CD14-positive monocyte (primary cell): Measurements from ENCODE around the gene CLDND1. TPM values are rescaled to one million over a fixed set of nuclear protein-coding genes. Genes with fewer than 3 reads are reported as not detected.
A peak's percentile ranks its signal among the peaks of the same experiment; 100 is the strongest.

ENCODE experiments used
- DNase-seq, 3 donors: peaks; one replicate each; pipeline ENCODE4 v3.0.0-alpha.2; 2011 to 2022
- H2AFZ ChIP-seq: 2 replicates; pipeline ENCODE4 v1.6.0; 2012; ENCODE audit warnings: mild to moderate bottlenecking, low read depth, low read length, inconsistent platforms; ENCODE audit not compliant: insufficient read depth, poor library complexity, severe bottlenecking
- H3K27ac ChIP-seq, 2 donors: 1 replicate in 1 of 2; 2 replicates in 1 of 2; pipeline ENCODE4 v1.5.1; 2012 to 2013; ENCODE audit warnings: low read length in 2 of 2, control low read depth in 1 of 2, inconsistent platforms in 1 of 2, low read depth in 1 of 2, mild to moderate bottlenecking in 1 of 2
- H3K27me3 ChIP-seq, 2 donors: one replicate each; pipeline versions ENCODE4 v1.6.0 to v1.6.1; 2011 to 2013; ENCODE audit warnings: low read length in 2 of 2; ENCODE audit not compliant: control insufficient read depth in 2 of 2, insufficient read depth in 2 of 2
- H3K36me3 ChIP-seq, 2 donors: replicated peaks in 1 of 2; 1 replicate in 1 of 2; 2 replicates in 1 of 2; pipeline versions ENCODE4 v1.5.1 to v1.6.1; 2012 to 2013; ENCODE audit warnings: low read length in 2 of 2, control low read depth in 1 of 2, inconsistent platforms in 1 of 2, mild to moderate bottlenecking in 1 of 2; ENCODE audit not compliant: insufficient read depth in 2 of 2, control insufficient read depth in 1 of 2
- H3K4me1 ChIP-seq, 2 donors: 1 replicate in 1 of 2; 2 replicates in 1 of 2; pipeline versions ENCODE4 v1.5.1 to v1.6.1; 2012 to 2013; ENCODE audit warnings: low read length in 2 of 2, control low read depth in 1 of 2, inconsistent platforms in 1 of 2, mild to moderate bottlenecking in 1 of 2, moderate library complexity in 1 of 2; ENCODE audit not compliant: insufficient read depth in 2 of 2, control insufficient read depth in 1 of 2
- H3K4me2 ChIP-seq: replicated peaks from 2 replicates; pipeline ENCODE3; 2012; ENCODE audit warnings: low read length, moderate library complexity, mild to moderate bottlenecking; ENCODE audit not compliant: poor library complexity, severe bottlenecking; ENCODE audit errors: extremely low read depth
- H3K4me3 ChIP-seq, 3 experiments: fragments of 200-600 bp in 1 of 3; sonication (generic) in 1 of 3; replicated peaks in 1 of 3; 1 replicate in 2 of 3; 2 replicates in 1 of 3; pipeline ENCODE4 v1.5.1; 2011 to 2013; ENCODE audit warnings: low read length in 3 of 3, mild to moderate bottlenecking in 3 of 3, control low read depth in 2 of 3, low read depth in 2 of 3, inconsistent platforms in 1 of 3, moderate library complexity in 1 of 3
- H3K79me2 ChIP-seq: 2 replicates; pipeline ENCODE4 v1.6.0; 2012; ENCODE audit warnings: mild to moderate bottlenecking, control low read depth, inconsistent platforms, low read length, moderate library complexity; ENCODE audit not compliant: insufficient read depth
- H3K9ac ChIP-seq: 2 replicates; pipeline ENCODE4 v1.6.0; 2017; ENCODE audit warnings: low read length, mild to moderate bottlenecking; ENCODE audit not compliant: insufficient read depth, poor library complexity, severe bottlenecking
- H3K9me3 ChIP-seq, 2 donors: replicated peaks in 1 of 2; 1 replicate in 1 of 2; 2 replicates in 1 of 2; pipeline versions ENCODE4 v1.5.1 to v1.6.1; 2012 to 2013; ENCODE audit warnings: low read length in 2 of 2, control low read depth in 1 of 2; ENCODE audit not compliant: control insufficient read depth in 1 of 2, insufficient read depth in 1 of 2
- H4K20me1 ChIP-seq: 2 replicates; pipeline ENCODE4 v1.6.0; 2012; ENCODE audit warnings: mild to moderate bottlenecking, low read length, control low read depth, moderate library complexity; ENCODE audit not compliant: insufficient read depth
- H3K27ac Mint-ChIP-seq, 7 donors: one replicate each; pipeline ENCODE4 v1.8.0; 2020; ENCODE audit warnings: mild to moderate bottlenecking in 7 of 7, mixed read lengths in 7 of 7, moderate library complexity in 6 of 7, inconsistent platforms in 2 of 7
- H3K27me3 Mint-ChIP-seq, 3 donors: one replicate each; pipeline ENCODE4 v1.8.0; 2021 to 2022; ENCODE audit warnings: low read depth in 3 of 3, mild to moderate bottlenecking in 3 of 3, mixed read lengths in 3 of 3, moderate library complexity in 3 of 3, inconsistent platforms in 1 of 3
- H3K36me3 Mint-ChIP-seq, 2 donors: one replicate each; pipeline ENCODE4 v1.8.0; 2020; ENCODE audit warnings: mixed read lengths in 2 of 2, inconsistent platforms in 1 of 2, mild to moderate bottlenecking in 1 of 2
- H3K4me1 Mint-ChIP-seq: one replicate; pipeline ENCODE4 v1.8.0; 2020; ENCODE audit warnings: mild to moderate bottlenecking, mixed read lengths
- H3K4me3 Mint-ChIP-seq, 2 donors: one replicate each; pipeline ENCODE4 v1.8.0; 2020; ENCODE audit warnings: mild to moderate bottlenecking in 2 of 2, mixed read lengths in 2 of 2, moderate library complexity in 1 of 2
- H3K9me3 Mint-ChIP-seq, 7 donors: one replicate each; pipeline ENCODE4 v1.8.0; 2020 to 2022; ENCODE audit warnings: mixed read lengths in 7 of 7, mild to moderate bottlenecking in 6 of 7, moderate library complexity in 6 of 7, inconsistent platforms in 2 of 7
- WGBS: methylation state at CpG from one replicate; pipeline ENCODE4 v1.1.5; 2013; ENCODE audit warnings: missing lambda C conversion rate; ENCODE audit not compliant: insufficient coverage; 5-methylcytosine and 5-hydroxymethylcytosine counted together
- intact Hi-C, 2 donors: fragments of 100-400 bp; cut with micrococcal nuclease; formaldehyde crosslinking; loops; one replicate each; pipeline versions ENCODE4 v1.15.0 to v1.15.1; 2023
- polyA plus RNA-seq, 3 donors: library from polyadenylated mRNA; depleted of rRNA in 1 of 3; unstranded in 2 of 3; stranded (reverse) in 1 of 3; fragments of 300-500 nt in 2 of 3; fragments of >200 nt in 1 of 3; fragmentation: Illumina TruSeq in 2 of 3; gene quantifications; 1 replicate in 2 of 3; 2 replicates in 1 of 3; pipeline ENCODE4 v1.2.3, GENCODE V29; 2012 to 2021
- TF ChIP-seq, protein P1 (sequence below): fragments of 200-600 bp; IDR thresholded peaks from one replicate; pipeline ENCODE4 v1.8.0; 2022; ENCODE audit warnings: antibody characterized with exemption, mild to moderate bottlenecking

CLDND1 gene
- polyA plus RNA-seq, 3 donors: 65.3 to 91.8 (median 76.0) TPM

DNA sequence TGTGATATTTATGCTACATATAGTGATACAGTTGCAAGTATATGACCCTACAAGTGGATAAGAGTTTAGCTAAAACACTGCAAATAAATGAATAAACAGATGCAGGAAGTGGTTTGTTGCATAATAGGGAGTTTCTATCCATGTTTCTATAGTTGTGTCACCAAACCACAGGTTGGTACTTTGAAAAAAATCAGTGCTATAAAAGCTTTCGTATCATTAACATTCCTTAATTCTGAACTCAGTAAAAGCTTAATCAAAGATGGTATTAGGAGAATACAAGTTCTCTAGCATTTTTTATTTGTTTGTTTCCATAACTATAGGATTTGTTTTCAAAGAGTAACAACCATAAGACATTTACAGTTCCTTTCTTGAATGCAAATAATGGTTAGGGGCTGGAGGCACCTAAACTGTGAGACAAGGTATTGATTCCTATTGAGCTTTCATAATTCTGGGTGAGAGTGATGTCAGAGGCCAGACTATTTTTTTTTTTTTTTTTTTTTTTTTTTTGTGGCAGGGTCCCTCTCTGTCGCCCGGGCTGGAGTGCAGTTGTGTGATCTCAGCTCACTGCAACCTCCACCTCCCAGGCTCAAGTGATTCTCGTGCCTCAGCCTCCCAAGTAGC is 41.1 kb upstream of the CLDND1 start:
- peak overlapping the region; percentile 35 to 76 for H3K27ac ChIP-seq
- TF ChIP-seq, protein P1, sequence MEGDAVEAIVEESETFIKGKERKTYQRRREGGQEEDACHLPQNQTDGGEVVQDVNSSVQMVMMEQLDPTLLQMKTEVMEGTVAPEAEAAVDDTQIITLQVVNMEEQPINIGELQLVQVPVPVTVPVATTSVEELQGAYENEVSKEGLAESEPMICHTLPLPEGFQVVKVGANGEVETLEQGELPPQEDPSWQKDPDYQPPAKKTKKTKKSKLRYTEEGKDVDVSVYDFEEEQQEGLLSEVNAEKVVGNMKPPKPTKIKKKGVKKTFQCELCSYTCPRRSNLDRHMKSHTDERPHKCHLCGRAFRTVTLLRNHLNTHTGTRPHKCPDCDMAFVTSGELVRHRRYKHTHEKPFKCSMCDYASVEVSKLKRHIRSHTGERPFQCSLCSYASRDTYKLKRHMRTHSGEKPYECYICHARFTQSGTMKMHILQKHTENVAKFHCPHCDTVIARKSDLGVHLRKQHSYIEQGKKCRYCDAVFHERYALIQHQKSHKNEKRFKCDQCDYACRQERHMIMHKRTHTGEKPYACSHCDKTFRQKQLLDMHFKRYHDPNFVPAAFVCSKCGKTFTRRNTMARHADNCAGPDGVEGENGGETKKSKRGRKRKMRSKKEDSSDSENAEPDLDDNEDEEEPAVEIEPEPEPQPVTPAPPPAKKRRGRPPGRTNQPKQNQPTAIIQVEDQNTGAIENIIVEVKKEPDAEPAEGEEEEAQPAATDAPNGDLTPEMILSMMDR: no peak
- Mint-ChIP-seq H3K4me1 (peaks cover 53% of the 10 kb centered on the region), H3K4me3 (no peak overlapping the region), H3K36me3 (no peaks in the 10 kb centered on the region), H3K9me3 (peaks cover 0 to 5% (median 0%) of the 10 kb centered on the region in 7 donors), H3K27ac (peak overlapping the region; percentile 40 to 94 (median 85)), H3K27me3 (peaks cover 0 to 3% (median 0%) of the 10 kb centered on the region in 3 donors)
- H3K4me1 ChIP-seq: peaks cover 38 to 47% of the 10 kb centered on the region in 2 donors
- intact Hi-C loops: no loop called here
- no peaks in the 10 kb centered on the region for H3K36me3 ChIP-seq
- no peak overlapping the region for H3K9ac ChIP-seq
- H2AFZ ChIP-seq: no peak overlapping the region
- H3K27me3 ChIP-seq: no peaks in the 10 kb centered on the region
- peak overlapping the region in 1 of 3 experiments; percentile 25 for H3K4me3 ChIP-seq
- H3K4me2 ChIP-seq: peak overlapping the region; percentile 51
- no peaks in the 10 kb centered on the region for H3K9me3 ChIP-seq
- H4K20me1 ChIP-seq: no peaks in the 10 kb centered on the region
- H3K79me2 ChIP-seq: no peaks in the 10 kb centered on the region
- peak; percentile 49 to 84 (median 78) for DNase-seq
- WGBS: 100% methylated on average over 1 of the region's 4 CpGs

DNA sequence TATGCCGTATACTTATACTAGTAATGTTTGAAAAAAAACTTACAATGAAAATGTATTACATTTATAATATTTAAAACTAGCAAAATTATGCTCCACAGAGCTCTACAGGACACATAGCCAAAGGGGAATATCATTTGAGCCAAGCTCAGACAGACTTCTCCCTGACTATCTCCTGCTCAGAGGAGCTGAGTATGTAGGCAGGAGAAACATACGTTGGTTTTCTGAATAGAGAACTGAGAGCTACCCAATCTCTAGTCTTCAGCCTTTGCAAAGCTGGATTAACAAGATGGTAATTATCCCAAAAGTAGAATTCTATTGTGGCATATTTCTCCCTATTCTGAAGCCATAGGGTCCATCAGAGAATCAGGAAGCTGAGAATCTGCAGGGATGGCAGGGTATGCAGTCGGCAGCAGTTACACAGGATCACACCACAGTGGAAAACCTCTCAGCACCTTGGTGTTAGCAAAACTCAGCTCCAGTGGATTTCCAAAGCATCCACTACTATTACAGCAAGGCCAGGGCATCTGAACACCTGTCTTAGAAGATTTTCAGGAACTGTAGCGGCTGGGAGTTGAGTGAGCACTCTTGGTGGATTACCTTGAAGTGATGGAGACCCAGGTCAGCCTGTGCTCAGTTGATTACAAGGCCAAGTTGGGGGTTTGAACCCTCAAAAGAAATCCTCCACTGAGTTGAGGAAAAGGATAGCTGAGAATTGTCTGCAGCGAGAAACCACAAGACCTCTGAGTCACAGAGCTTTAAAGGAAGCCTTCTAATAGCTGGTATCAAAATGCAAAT is 39.2 kb upstream of the CLDND1 start:
- H3K27me3 Mint-ChIP-seq: peaks cover 0 to 3% (median 0%) of the 10 kb centered on the region in 3 donors
- peaks cover 55% of the 10 kb centered on the region for H3K4me1 Mint-ChIP-seq
- H3K4me3 Mint-ChIP-seq: no peak overlapping the region
- H3K36me3 Mint-ChIP-seq: no peaks in the 10 kb centered on the region
- Histone ChIP-seq H3K36me3 (no peaks in the 10 kb centered on the region), H3K4me1 (peaks cover 38% of the 10 kb centered on the region in 2 donors), H3K9me3 (no peaks in the 10 kb centered on the region), H3K27ac (peak overlapping the region in 1 of 2 donors; percentile 49), H4K20me1 (no peaks in the 10 kb centered on the region), H2AFZ (no peak overlapping the region), H3K79me2 (no peaks in the 10 kb centered on the region), H3K4me3 (no peak overlapping the region), H3K9ac (no peak overlapping the region), H3K27me3 (no peaks in the 10 kb centered on the region), H3K4me2 (peak overlapping the region; percentile 20)
- intact Hi-C loops: no loop called here
- H3K9me3 Mint-ChIP-seq: peaks cover 0 to 5% (median 0%) of the 10 kb centered on the region in 7 donors
- peak overlapping the region in 6 of 7 donors; percentile 41 to 84 (median 76) for H3K27ac Mint-ChIP-seq
- 60% methylated on average over 1 of the region's 5 CpGs for WGBS
- peak in 2 of 3 donors; percentile 40 to 49 for DNase-seq
- TF ChIP-seq, protein P1: no peak
